Stimulated activated CD8-positive, alpha-beta memory T cell treated with anti-CD3 and anti-CD28 coated beads, Interleukin-12 subunit alpha, Interleukin-12 subunit beta, amount 100 ng/mL, for 4 hours (primary cell): Measurements from ENCODE around the gene PTS.
A peak's percentile ranks its signal among the peaks of the same experiment; 100 is the strongest.

Experiments
- DNase-seq: peaks from one replicate; pipeline ENCODE4 v3.0.0-alpha.2; 2020; ENCODE audit warnings: low read depth

PTS gene

DNA sequence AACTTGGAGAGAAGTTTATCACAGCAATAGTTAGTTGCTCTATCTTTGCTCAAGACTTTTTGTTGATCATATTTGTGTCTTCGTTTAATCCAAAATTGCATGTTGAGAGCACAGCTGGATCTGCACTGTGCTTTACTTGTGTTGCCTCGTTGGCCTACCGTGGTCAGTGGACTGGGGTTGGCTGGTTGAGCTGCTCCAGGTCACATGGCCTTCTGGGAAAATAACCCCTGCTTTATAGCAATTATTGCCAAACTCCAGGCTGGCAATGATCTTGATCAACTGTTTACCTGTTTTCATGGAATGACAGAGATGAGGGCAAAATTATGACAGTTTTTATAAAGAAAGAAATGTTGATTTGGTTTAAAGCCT, 40.2 kb downstream of the PTS start:
- no peak for DNase-seq

- no peak for DNase-seq
Measured at GRCh38 chr11:112267188-112267591, 41.0 kb downstream of the PTS start.

DNA sequence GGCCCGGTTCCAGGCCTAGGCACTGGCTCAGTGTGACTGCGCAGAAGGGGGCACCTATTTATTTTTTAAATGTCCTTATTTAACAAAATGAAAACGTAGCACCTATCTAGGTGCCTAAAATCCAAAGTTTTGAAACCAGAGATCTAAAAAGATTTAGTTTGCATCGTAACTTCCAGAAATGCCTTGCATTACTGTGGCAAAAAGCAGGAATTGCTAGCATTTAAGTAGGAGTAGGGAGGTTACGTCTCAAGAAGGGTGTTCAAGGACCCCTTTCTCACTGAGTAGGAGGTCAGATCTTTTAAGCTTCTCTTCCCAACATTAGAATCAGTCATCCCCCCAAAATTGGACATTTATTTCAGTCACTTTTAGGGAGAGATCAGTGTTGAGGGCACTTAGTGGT, 42.2 kb downstream of the PTS start:
- DNase-seq = no peak

GRCh38 chr11:112269139-112269538, 42.9 kb downstream of the PTS start:
- DNase-seq = no peak

DNA sequence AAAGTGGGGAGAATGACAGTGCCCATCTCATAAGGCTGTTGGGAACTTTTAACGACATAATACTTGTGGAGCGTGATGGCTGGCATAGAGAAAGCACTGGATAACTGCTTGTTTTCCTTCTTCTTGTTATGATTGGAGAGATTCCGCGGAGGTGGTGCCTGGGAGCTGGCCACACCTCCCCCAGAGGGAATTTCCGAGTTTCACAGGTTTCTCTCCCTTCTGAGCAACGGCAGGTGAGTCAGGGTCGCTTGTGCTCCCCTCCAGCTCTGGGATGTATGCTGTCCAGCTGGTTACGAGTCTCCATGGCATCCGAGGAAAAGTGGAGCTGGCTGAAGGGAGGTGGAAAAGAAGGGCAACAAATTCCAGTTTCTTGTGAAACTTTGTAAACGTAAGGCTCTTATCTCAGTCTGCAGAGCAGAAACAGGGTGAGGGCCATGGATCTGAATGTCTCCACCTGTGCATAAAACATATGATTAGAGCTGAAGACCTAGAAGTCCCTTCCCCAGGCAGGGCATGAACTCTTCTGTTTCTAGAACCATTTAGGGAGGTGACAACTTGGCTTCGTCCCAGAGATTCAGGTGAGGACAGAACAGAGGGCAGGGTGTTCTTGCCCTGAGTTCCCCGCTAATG, 44.4 kb downstream of the PTS start:
- DNase-seq = no peak

GRCh38 chr11:112271242-112271641, 45.0 kb downstream of the PTS start:
- DNase-seq = no peak

GRCh38 chr11:112273066-112273465, 46.8 kb downstream of the PTS start:
- DNase-seq = no peak

- no peak for DNase-seq
Measured at GRCh38 chr11:112274007-112274783, 48.0 kb downstream of the PTS start.

DNA sequence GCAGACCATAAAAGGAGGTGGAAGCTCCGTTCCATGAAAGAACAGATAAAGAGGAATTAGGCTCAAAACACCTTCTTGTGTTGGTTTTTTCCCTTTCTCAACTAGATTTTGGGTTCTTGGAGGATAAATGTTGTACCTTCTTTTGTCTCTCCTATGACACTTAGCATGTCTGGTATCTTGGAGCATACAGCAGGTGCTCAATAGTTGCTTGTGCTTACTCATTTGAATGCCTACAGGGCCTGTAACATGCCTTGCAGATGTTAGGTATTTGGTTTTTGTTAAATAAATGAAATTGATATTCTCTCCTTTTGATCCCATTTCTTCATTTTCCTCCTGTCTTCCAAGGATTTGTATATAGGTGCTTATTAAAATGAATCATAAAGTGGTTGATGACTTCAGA, 50.8 kb downstream of the PTS start:
- DNase-seq = no peak

DNA sequence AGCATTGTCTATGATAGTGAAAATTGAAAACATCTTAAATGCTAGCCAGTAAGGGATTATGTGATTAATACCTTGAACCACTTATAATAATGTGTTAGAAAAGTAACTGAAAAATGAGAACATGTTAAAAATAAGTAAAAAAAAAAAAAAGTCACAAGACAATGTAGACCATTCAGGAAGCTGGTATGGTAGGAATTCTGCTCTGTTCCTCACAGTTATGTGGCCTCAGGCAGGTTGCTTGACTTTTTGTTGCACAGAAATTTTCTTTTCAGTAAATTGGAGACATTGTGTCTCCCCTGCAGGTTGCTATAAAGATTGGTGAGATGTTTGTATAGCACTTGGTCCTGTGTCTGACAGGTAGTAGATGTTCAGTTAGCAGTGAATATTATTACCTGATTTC, 51.7 kb downstream of the PTS start:
- no peak for DNase-seq

- no peak for DNase-seq
Measured at GRCh38 chr11:112278803-112279202, 52.6 kb downstream of the PTS start.

- DNase-seq = peak; percentile 55
Measured at GRCh38 chr11:112279901-112280267, 53.7 kb downstream of the PTS start.

- peak; percentile 37 for DNase-seq
Measured at GRCh38 chr11:112280268-112281126, 54.3 kb downstream of the PTS start.

DNA sequence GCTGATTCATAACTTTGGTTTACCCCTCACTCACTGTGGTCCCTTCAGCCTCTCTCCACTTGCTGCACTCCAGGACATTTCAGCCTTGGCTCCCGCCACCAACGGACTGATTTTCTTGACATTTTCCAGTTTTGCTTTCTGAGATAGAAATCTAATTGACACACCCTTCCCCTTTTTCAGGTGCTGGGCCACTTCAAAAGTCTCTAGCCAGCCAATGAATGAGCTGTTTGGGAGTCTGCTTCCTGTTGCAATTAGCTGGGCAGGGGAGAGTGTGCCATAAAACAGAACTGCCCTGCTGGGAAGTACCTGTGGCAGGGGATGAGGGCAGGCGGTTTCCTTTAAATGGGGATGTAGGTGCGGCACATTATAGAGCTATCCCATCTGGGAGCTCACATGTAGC, 55.5 kb downstream of the PTS start:
- DNase-seq = no peak
